Chondrocyte (in vitro differentiated cells): ENCODE results near the gene NPY4R. TPM values are rescaled to one million over a fixed set of nuclear protein-coding genes. Genes with fewer than 3 reads are reported as not detected.
"Not testable (repeated sequence)": the region's sequence is repeated elsewhere in the genome, so short reads cannot be mapped to it uniquely, and the experiment has no call there.

Experiments
- DNase-seq: peaks from one replicate; pipeline ENCODE4 v3.0.0; 2021; ENCODE audit warnings: mixed read lengths, low spot score
- H3K27ac Mint-ChIP-seq: one replicate; pipeline ENCODE4 v1.8.0; 2021; ENCODE audit warnings: mild to moderate bottlenecking, moderate library complexity, mixed read lengths; ENCODE audit not compliant: unreplicated experiment
- H3K27me3 Mint-ChIP-seq: 2 replicates; pipeline ENCODE4 v1.8.0; 2021; ENCODE audit warnings: low read depth, mixed read lengths
- H3K36me3 Mint-ChIP-seq: 2 replicates; pipeline ENCODE4 v1.8.0; 2021; ENCODE audit warnings: low read depth, mixed read lengths
- H3K4me1 Mint-ChIP-seq: 2 replicates; pipeline ENCODE4 v1.8.0; 2021; ENCODE audit warnings: low read depth, mild to moderate bottlenecking, mixed read lengths
- H3K4me3 Mint-ChIP-seq: one replicate; pipeline ENCODE4 v1.8.0; 2021; ENCODE audit warnings: mild to moderate bottlenecking, moderate library complexity, mixed read lengths; ENCODE audit not compliant: unreplicated experiment
- H3K9me3 Mint-ChIP-seq: 2 replicates; pipeline ENCODE4 v1.8.0; 2021; ENCODE audit warnings: low read depth, mixed read lengths
- total RNA-seq: library from RNA; stranded (reverse); gene quantifications from 3 replicates; pipeline ENCODE4 v1.2.1, GENCODE V29; 2021

NPY4R gene
- total RNA-seq, 1 donor from 2014 or later = 0.30 TPM

- not testable (repeated sequence) for DNase-seq, H3K36me3 Mint-ChIP-seq, H3K9me3 Mint-ChIP-seq, H3K4me1 Mint-ChIP-seq, H3K27me3 Mint-ChIP-seq, H3K27ac Mint-ChIP-seq, H3K4me3 Mint-ChIP-seq
Measured at GRCh38 chr10:46455992-46456391, 9.8 kb downstream of the NPY4R start.

GRCh38 chr10:46451365-46451764 lies 14.4 kb downstream of the NPY4R start:
- H3K4me1 Mint-ChIP-seq, DNase-seq, H3K9me3 Mint-ChIP-seq, H3K4me3 Mint-ChIP-seq, H3K27ac Mint-ChIP-seq, H3K36me3 Mint-ChIP-seq, H3K27me3 Mint-ChIP-seq: not testable (repeated sequence)

GRCh38 chr10:46450829-46451228 lies 14.9 kb downstream of the NPY4R start:
- H3K36me3 Mint-ChIP-seq, H3K9me3 Mint-ChIP-seq, H3K27me3 Mint-ChIP-seq, H3K27ac Mint-ChIP-seq, H3K4me3 Mint-ChIP-seq, DNase-seq, H3K4me1 Mint-ChIP-seq: not testable (repeated sequence)

GRCh38 chr10:46447439-46447838 lies 18.3 kb downstream of the NPY4R start:
- not testable (repeated sequence) for H3K27me3 Mint-ChIP-seq, H3K27ac Mint-ChIP-seq, H3K9me3 Mint-ChIP-seq, DNase-seq, H3K4me1 Mint-ChIP-seq, H3K36me3 Mint-ChIP-seq, H3K4me3 Mint-ChIP-seq

GRCh38 chr10:46445389-46446122 lies 20.2 kb downstream of the NPY4R start:
- not testable (repeated sequence) for H3K4me3 Mint-ChIP-seq, H3K9me3 Mint-ChIP-seq, H3K27ac Mint-ChIP-seq, H3K4me1 Mint-ChIP-seq, H3K36me3 Mint-ChIP-seq, H3K27me3 Mint-ChIP-seq, DNase-seq

- H3K27ac Mint-ChIP-seq, H3K27me3 Mint-ChIP-seq, H3K36me3 Mint-ChIP-seq, H3K4me3 Mint-ChIP-seq, H3K9me3 Mint-ChIP-seq, DNase-seq, H3K4me1 Mint-ChIP-seq: not testable (repeated sequence)
Measured at GRCh38 chr10:46443422-46443821, 22.3 kb downstream of the NPY4R start.

- not testable (repeated sequence) for H3K36me3 Mint-ChIP-seq, H3K4me1 Mint-ChIP-seq, H3K27me3 Mint-ChIP-seq, H3K27ac Mint-ChIP-seq, H3K4me3 Mint-ChIP-seq, DNase-seq, H3K9me3 Mint-ChIP-seq
Measured at GRCh38 chr10:46442706-46443275, 23.0 kb downstream of the NPY4R start.

GRCh38 chr10:46441837-46442278 lies 23.9 kb downstream of the NPY4R start:
- H3K4me3 Mint-ChIP-seq, H3K27me3 Mint-ChIP-seq: not testable (repeated sequence)

GRCh38 chr10:46440942-46441341 lies 24.8 kb downstream of the NPY4R start:
- not testable (repeated sequence) for H3K36me3 Mint-ChIP-seq, H3K9me3 Mint-ChIP-seq, H3K27ac Mint-ChIP-seq, DNase-seq, H3K4me1 Mint-ChIP-seq, H3K27me3 Mint-ChIP-seq, H3K4me3 Mint-ChIP-seq

More at GRCh38 chr10:46441837-46442278, 23.9 kb downstream of the NPY4R start:
- not testable (repeated sequence) for H3K36me3 Mint-ChIP-seq, H3K27ac Mint-ChIP-seq, H3K9me3 Mint-ChIP-seq, DNase-seq, H3K4me1 Mint-ChIP-seq

GRCh38 chr10:46423550-46423949 lies 42.2 kb downstream of the NPY4R start:
- H3K9me3 Mint-ChIP-seq, H3K4me3 Mint-ChIP-seq, H3K36me3 Mint-ChIP-seq, H3K27me3 Mint-ChIP-seq, H3K4me1 Mint-ChIP-seq, H3K27ac Mint-ChIP-seq, DNase-seq: not testable (repeated sequence)

GRCh38 chr10:46419570-46420379 lies 46.0 kb downstream of the NPY4R start:
- H3K36me3 Mint-ChIP-seq, H3K4me3 Mint-ChIP-seq, H3K27me3 Mint-ChIP-seq, H3K4me1 Mint-ChIP-seq, DNase-seq, H3K9me3 Mint-ChIP-seq, H3K27ac Mint-ChIP-seq: not testable (repeated sequence)

GRCh38 chr10:46418283-46418682 lies 47.5 kb downstream of the NPY4R start:
- H3K4me1 Mint-ChIP-seq, H3K4me3 Mint-ChIP-seq, H3K9me3 Mint-ChIP-seq, H3K27ac Mint-ChIP-seq, H3K36me3 Mint-ChIP-seq, H3K27me3 Mint-ChIP-seq, DNase-seq: not testable (repeated sequence)
